Stimulated activated CD4-positive, alpha-beta T cell treated with anti-CD3 and anti-CD28 coated beads, Interleukin-1b, Interleukin-23, amount 100 ng/mL, for 4 hours (primary cell): ENCODE results near the gene INO80C.
A peak's percentile ranks its signal among the peaks of the same experiment; 100 is the strongest.
"Not testable (repeated sequence)": the region's sequence is repeated elsewhere in the genome, so short reads cannot be mapped to it uniquely, and the experiment has no call there.

Source experiments
- DNase-seq, 2 donors: peaks; one replicate each; pipeline ENCODE4 v3.0.0-alpha.2; 2020; ENCODE audit warnings: low read depth in 2 of 2

Gene INO80C

GRCh38 chr18:35489281-35489680, 8.5 kb downstream of the INO80C start:
- DNase-seq: not testable (repeated sequence)

DNA sequence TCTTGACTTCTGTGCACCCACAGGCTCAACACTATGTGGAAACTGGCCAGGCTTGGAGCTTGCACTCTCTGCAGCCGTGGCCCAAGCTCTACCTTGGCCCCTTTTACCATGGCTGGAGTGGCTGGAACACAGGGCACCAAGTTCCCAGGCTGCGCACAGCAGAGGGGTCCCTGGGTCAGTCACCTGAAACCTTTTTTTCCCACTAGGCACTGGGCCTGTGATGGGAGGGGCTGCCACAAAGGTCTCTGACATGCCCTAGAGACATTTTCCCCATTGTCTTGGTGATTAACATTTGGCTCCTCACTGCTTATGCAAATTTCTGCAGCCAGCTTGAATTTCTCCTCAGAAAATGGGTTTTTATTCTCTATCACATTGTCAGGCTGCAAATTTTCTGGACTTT, 9.4 kb downstream of the INO80C start:
- DNase-seq: not testable (repeated sequence)

DNA sequence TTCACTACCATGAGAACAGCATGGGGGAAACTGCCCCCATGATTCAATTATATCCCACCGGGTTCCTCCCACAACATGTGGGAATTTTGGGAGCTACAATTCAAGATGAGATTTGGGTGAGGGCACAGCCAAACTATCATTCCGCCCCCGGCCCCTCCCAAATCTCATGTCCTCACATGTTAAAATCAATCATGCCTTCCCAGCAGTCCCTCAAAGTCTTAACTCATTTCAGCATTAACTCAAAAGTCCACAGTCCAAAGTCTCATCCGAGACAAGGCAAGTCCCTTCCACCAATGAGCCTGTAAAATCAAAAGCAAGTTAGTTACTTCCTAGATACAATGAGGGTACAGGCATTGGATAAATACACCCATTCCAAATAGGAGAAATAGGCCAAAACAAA, 10.2 kb downstream of the INO80C start:
- DNase-seq: not testable (repeated sequence)

- DNase-seq: no peak
Measured at GRCh38 chr18:35485852-35486251, 11.9 kb downstream of the INO80C start.

- no peak for DNase-seq
Measured at GRCh38 chr18:35484034-35484433, 13.7 kb downstream of the INO80C start.

GRCh38 chr18:35481960-35482366, 15.8 kb downstream of the INO80C start:
- DNase-seq: no peak

DNA sequence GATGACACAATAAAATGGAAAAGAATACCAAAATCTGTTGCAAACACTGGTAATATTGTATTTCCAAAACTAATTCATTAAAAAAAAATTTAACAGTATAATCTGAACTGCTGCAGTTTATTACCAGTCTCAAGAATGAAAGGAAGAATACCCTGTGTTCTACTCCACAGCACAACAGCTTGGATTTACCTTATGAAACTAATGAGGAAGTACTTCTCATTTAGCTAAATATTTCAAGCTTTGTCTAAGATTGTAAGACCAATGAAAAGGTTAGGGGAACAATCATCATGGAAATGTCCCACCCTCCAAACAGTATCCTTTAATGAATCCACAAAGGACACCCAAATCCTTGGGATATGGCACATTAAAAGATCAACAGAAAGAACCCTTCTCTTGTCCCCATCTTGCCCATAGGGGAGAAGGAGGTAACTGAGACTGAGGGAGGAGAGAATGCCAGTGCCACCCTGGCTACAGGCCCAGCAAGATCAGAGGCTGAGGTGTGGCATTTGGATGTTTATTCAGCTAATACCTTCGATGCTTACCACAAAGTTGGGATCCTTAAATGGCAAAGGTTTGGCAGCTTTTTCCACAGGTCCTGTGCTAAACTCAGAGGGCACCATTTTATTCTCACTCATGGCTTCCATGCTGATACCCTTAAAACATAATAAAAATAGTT, 17.7 kb downstream of the INO80C start:
- DNase-seq: no peak

- peak in 1 of 2 donors; percentile 12 for DNase-seq
Measured at GRCh38 chr18:35478520-35479435, 19.0 kb downstream of the INO80C start.

DNA sequence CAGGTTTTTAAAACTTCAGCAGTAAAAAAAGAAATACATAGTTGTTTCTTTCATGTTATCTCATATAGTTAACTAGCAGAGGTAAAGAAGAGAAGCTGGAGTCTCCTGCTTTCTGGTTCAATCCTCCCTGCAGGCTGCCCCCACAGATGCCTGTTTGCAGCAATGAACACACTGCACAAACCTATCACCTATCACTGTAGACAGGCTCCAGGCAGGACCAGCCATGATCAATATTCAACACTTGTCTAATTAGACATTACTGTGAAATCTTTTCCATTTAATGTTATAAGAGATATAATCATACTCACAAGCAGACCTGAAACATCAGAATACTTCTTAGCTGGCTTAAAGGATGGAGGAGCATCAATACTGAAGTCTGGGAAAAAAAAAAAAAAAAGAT, 19.8 kb downstream of the INO80C start:
- DNase-seq: no peak

DNA sequence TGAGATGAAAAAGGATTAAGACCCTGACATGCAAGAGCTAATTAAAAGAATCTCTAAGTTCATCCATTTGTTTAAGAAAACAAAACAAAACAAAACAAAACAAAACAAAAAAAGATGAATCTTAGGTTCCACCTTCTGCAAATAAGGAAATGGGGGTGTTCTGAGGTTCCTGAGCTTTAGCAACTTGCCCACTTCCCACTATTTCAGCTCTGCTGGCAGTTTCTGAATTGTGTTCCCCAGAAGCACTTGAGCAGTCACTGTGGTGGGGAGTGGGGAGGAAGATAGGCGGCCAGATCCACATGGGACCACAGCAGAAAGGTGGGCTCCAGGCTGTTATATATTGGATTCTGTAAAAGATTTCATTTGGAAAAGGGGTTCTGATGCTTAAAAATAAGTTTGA, 20.3 kb downstream of the INO80C start:
- DNase-seq: no peak

DNA sequence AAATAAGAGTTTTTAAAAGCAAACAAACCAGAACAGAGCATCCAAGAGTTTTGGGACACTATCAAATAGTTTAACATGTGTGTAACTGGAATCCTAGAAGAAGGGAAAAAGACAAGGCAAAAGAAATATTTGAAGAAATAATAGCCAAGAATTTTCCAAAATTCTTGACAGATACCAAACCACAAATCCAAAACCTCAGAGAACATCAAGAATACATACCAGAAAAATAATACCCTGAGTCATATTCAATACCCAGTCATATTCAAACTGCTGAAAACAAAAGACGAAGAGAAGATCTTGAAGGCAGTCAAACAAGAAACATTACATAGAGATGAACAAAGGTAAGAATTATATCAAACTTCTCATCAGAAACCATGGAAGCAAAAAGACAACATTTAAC, 22.9 kb downstream of the INO80C start:
- no peak for DNase-seq

- no peak for DNase-seq
Measured at GRCh38 chr18:35473562-35473961, 24.2 kb downstream of the INO80C start.

- DNase-seq: no peak
Measured at GRCh38 chr18:35470435-35470834, 27.3 kb downstream of the INO80C start.

DNA sequence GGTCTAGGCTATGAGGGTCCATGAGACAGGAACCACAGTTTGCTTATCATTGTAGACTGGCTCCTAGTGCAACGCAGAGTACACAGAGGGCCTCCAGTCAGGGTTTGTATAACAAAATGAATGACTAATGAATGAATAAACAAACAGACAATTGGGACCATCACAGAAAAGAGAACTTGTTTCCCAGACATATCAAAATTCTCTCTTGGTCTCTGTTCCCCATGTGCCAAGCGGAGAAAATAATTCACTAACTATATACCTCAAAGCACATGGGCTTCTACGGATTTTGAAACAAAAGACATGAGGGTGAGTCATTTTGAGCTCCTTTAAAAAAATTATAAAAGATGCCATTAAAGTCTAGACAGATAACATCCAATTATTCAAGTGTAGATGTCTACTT, 28.0 kb downstream of the INO80C start:
- DNase-seq: no peak

DNA sequence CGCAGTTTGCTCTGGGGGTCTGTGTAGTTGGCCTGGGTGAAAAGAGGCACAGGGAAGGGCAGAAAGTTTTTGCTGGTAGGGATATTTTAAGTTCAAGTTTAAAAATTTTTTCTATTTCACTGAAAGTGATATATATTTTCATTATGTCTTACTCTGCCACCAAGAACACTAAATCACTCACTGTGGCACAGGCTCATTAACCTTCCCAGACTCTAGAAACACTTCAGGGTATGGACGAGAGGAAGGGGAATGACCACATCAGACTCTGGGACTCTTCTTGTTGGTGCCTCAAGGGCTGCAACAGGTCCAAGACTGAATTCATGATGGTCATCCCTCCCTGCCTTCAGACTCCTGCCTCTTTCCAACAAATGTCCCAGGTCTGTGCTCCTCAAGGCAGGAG, 29.0 kb downstream of the INO80C start:
- DNase-seq: no peak

DNA sequence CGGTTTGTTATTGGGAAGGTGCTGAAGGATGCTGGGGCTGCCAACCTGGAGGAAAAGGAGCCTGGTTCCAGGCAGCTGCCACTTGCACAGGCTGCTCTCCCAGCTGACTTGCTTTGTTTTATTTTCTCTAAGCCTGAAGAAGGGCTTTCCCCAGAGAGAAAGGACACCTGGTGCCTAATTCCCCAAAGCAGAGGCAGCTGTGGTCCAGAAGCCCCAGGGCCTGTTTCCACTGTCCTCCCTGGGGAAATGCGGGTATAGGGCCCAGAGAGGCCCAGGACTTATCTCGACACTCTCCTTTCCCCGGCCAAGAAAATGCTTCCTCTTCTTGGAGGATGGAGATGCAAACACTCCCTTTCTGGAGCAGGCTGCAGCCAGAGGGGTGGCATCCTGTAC, 30.1 kb downstream of the INO80C start:
- no peak for DNase-seq

DNA sequence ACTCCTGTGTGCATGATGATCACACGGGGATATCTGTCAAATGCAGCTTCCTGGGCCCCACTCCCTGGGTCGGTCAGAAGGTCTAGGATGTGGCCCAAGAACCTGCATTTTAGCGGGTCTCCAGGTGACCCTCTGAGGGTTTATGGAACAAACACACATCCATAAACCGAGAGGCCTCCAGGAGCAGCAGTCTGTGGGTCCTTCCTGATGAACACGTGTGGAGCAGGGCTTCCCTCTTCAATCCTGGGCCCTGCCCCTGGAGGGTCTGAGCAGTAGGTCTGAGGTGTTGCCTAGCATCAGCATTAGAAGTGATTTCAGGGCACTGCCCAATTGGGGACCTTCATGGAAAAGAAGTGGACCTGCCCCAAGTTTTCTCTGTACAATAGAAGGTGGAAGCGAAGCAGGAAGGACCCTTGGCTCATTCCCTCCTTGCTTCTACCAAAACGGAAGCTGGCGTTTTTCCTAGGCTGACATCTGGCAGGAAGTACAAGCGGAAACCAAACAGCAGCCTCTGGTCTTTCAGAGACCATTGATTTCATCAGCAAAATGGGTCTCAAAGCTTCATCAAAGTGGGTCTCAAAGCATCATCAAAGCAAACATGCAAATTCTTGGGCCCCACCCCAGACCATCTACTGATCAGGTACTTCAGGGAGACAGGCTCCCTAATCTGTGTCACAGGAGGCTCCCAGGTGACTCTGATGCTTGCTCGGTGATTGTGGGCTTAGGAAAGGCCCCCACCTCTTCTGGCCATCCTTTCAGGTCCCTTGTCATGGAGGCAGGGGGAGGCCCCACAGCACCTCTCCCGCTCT, 30.7 kb downstream of the INO80C start:
- DNase-seq: no peak

GRCh38 chr18:35466334-35466733, 31.4 kb downstream of the INO80C start:
- no peak for DNase-seq

GRCh38 chr18:35465329-35465728, 32.4 kb downstream of the INO80C start:
- DNase-seq: no peak

- no peak for DNase-seq
Measured at GRCh38 chr18:35464831-35465279, 32.9 kb downstream of the INO80C start.

DNA sequence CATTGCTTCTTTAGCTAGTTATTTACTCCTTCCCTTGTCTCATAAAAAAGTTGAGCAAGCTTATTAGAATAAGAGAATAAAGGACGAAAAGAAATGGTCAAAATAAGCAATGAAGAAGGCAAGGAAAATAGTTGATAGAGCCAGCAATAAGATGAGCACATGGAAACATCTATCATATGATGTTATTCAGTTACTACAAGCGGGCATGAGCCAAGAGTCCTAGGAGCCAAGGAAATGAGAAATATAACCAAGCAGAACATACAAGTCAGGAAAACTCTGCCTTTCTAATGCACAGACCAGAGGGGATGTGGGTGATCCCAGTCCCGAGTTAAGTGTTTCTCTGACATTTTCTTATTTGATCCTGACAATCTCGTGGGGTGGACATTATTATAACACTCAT, 33.9 kb downstream of the INO80C start:
- no peak for DNase-seq

DNA sequence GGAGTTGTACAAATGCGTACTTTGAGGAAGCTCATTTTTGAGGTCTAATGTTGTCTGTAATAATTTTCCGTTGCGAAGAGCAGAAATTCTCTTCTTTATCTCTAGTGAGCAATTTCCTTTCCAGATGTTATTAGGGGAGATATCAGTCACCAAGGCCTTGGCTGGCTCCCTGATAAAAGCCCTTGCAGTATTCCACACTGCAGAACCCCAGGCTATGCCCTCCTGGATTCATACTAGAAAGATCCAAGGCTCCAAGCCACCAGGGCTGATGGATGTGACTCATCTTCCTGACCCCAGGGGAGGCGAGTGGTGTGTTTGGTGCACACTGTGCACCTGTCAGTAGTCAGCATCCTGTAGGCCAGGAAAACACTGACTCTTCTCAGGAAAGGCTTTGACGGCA, 34.7 kb downstream of the INO80C start:
- DNase-seq: no peak
